B cell (primary cell): ENCODE measurements around the gene DYRK3. TPM values are rescaled to one million over a fixed set of nuclear protein-coding genes. Genes with fewer than 3 reads are reported as not detected.
"Not testable (repeated sequence)": the region's sequence is repeated elsewhere in the genome, so short reads cannot be mapped to it uniquely, and the experiment has no call there.

ENCODE experiments used
- ATAC-seq: fragments of 200-7000 bp; cut with Tn5 transposase; one replicate; pipeline ENCODE4 v1.10.0; 2021; ENCODE audit warnings: low read depth, mild to moderate bottlenecking, moderate number of reproducible peaks, moderate library complexity
- CTCF ChIA-PET: fragments of 350-600 bp; sonication (Branson Sonifier 250); formaldehyde crosslinking; loops from one replicate; lab custom pipeline; 2021; ENCODE audit warnings: antibody characterized with exemption, inconsistent platforms; lab: Charles Lee
- POLR2A ChIA-PET: fragments of 350-600 bp; sonication (Branson Sonifier 250); formaldehyde crosslinking; loops from one replicate; lab custom pipeline; 2021; ENCODE audit warnings: antibody characterized with exemption; lab: Charles Lee
- DNase-seq: peaks from one replicate; pipeline ENCODE4 v3.0.0; 2013
- H2AFZ ChIP-seq: 2 replicates; pipeline ENCODE4 v1.6.1; 2012; ENCODE audit warnings: mild to moderate bottlenecking, low read depth, low read length; ENCODE audit not compliant: insufficient read depth, poor library complexity, severe bottlenecking
- H3K27ac ChIP-seq, 2 donors: 1 replicate in 1 of 2; 2 replicates in 1 of 2; pipeline ENCODE4 v1.5.1; 2012 to 2013; ENCODE audit warnings: low read length in 2 of 2, mild to moderate bottlenecking in 2 of 2, moderate library complexity in 1 of 2
- H3K27me3 ChIP-seq, 4 experiments: fragments of 200-600 bp in 1 of 4; sonication (generic) in 1 of 4; replicated peaks in 1 of 4; 1 replicate in 2 of 4; 2 replicates in 2 of 4; pipeline versions ENCODE4 v1.6.1 to v1.7.0; 2013 to 2016; ENCODE audit warnings: low read length in 3 of 4, mild to moderate bottlenecking in 2 of 4, mixed read lengths in 1 of 4, moderate library complexity in 1 of 4; ENCODE audit not compliant: insufficient read depth in 4 of 4, control insufficient read depth in 3 of 4; ENCODE audit errors: control extremely low read depth in 1 of 4
- H3K36me3 ChIP-seq, 2 experiments: replicated peaks in 1 of 2; 1 replicate in 1 of 2; 2 replicates in 1 of 2; pipeline versions ENCODE4 v1.6.1 to v1.7.1; 2013; ENCODE audit warnings: low read length in 1 of 2; ENCODE audit not compliant: insufficient read depth in 2 of 2, control insufficient read depth in 1 of 2; ENCODE audit errors: control extremely low read depth in 1 of 2, extremely low read depth in 1 of 2
- H3K4me1 ChIP-seq, 2 donors: fragments of 200-600 bp in 1 of 2; sonication (generic) in 1 of 2; 1 replicate in 1 of 2; 2 replicates in 1 of 2; pipeline versions ENCODE4 v1.5.1 to v1.6.1; 2013 to 2017; ENCODE audit warnings: low read length in 2 of 2; ENCODE audit not compliant: control insufficient read depth in 2 of 2, insufficient read depth in 2 of 2
- H3K4me2 ChIP-seq: replicated peaks from 2 replicates; pipeline ENCODE3; 2012; ENCODE audit warnings: mild to moderate bottlenecking, low read depth, low read length; ENCODE audit not compliant: poor library complexity, severe bottlenecking
- H3K4me3 ChIP-seq, 5 experiments: fragments of 200-600 bp in 1 of 5; sonication (generic) in 1 of 5; 1 replicate in 3 of 5; 2 replicates in 2 of 5; pipeline versions ENCODE4 v1.5.1 to v1.7.0; 2011 to 2016; ENCODE audit warnings: low read length in 4 of 5, mild to moderate bottlenecking in 4 of 5, low read depth in 2 of 5, control low read depth in 1 of 5, moderate library complexity in 1 of 5; ENCODE audit not compliant: insufficient read depth in 1 of 5; ENCODE audit errors: control extremely low read depth in 1 of 5, extremely low read depth in 1 of 5
- H3K79me2 ChIP-seq: fragments of 200-600 bp; sonication (generic); one replicate; pipeline ENCODE4 v1.6.0; 2016; ENCODE audit warnings: low read length; ENCODE audit not compliant: control insufficient read depth, insufficient read depth
- H3K9ac ChIP-seq: fragments of 200-600 bp; sonication (generic); 2 replicates; pipeline ENCODE4 v1.6.1; 2017; ENCODE audit warnings: mild to moderate bottlenecking, low read length, moderate library complexity
- H3K9me3 ChIP-seq, 3 donors: one replicate each; pipeline versions ENCODE4 v1.6.1 to v1.7.1; 2013; ENCODE audit warnings: low read length in 2 of 3; ENCODE audit not compliant: control insufficient read depth in 2 of 3, insufficient read depth in 1 of 3; ENCODE audit errors: control extremely low read depth in 1 of 3
- H4K20me1 ChIP-seq: 2 replicates; pipeline ENCODE4 v1.6.0; 2012; ENCODE audit warnings: mild to moderate bottlenecking, low read length; ENCODE audit not compliant: insufficient read depth, control insufficient read depth, poor library complexity, severe bottlenecking
- H3K27ac Mint-ChIP-seq: one replicate; pipeline ENCODE4 v1.8.0; 2021; ENCODE audit warnings: mixed read lengths
- H3K27me3 Mint-ChIP-seq: one replicate; pipeline ENCODE4 v1.8.0; 2021; ENCODE audit warnings: mixed read lengths
- H3K4me1 Mint-ChIP-seq: one replicate; pipeline ENCODE4 v1.8.0; 2021; ENCODE audit warnings: mixed read lengths
- H3K4me3 Mint-ChIP-seq: one replicate; pipeline ENCODE4 v1.8.0; 2021; ENCODE audit warnings: mixed read lengths
- H3K9me3 Mint-ChIP-seq: one replicate; pipeline ENCODE4 v1.8.0; 2022; ENCODE audit warnings: mixed read lengths; ENCODE audit not compliant: insufficient read depth
- CTCF ChIP-seq: fragments of 200-600 bp; IDR thresholded peaks from one replicate; pipeline ENCODE4 v1.8.0; 2022; ENCODE audit warnings: antibody characterized with exemption, mild to moderate bottlenecking
- EZH2 ChIP-seq: IDR thresholded peaks from 2 replicates; pipeline ENCODE4 v1.6.1; 2012; ENCODE audit warnings: borderline replicate concordance, low read depth, mild to moderate bottlenecking, moderate library complexity, low read length; ENCODE audit not compliant: insufficient read depth, poor library complexity, severe bottlenecking
- WGBS: methylation state at CpG from one replicate; pipeline ENCODE4 v1.1.5; 2013; ENCODE audit warnings: missing lambda C conversion rate; ENCODE audit not compliant: insufficient coverage; 5-methylcytosine and 5-hydroxymethylcytosine counted together
- intact Hi-C: fragments of 100-400 bp; cut with micrococcal nuclease; formaldehyde crosslinking; loops from one replicate; pipeline ENCODE4 v1.10.0; 2022
- polyA plus RNA-seq: library from polyadenylated mRNA; depleted of rRNA; stranded (reverse); fragments of >200 nt; gene quantifications from 2 replicates; pipeline ENCODE4 v1.2.3, GENCODE V29; 2012
- total RNA-seq, 2 donors: library from RNA; stranded (reverse); fragments of 120-200 nt in 1 of 2; gene quantifications; 1 replicate in 1 of 2; 2 replicates in 1 of 2; pipeline versions ENCODE4 v1.2.3 to v1.2.4, GENCODE V29; 2013 to 2022

Gene DYRK3
- total and polyA plus RNA-seq, 2 donors (not counting 1 experiment from before 2014, with no cell fraction given) = 0.30 TPM; not detected in 1

GRCh38 chr1:206612129-206612876 is 23.0 kb upstream of the DYRK3 start, which contains the start of gene EIF2D:
EIF2D (minus strand) TSS chr1:206612465; CDS start chr1:206612342, 123 bp downstream.
- Mint-ChIP-seq H3K4me1 (peaks cover 19% of the 10 kb centered on the region), H3K27ac (peak within 1 kb of the TSS; percentile 96), H3K9me3 (no peaks in the 10 kb centered on the region), H3K4me3 (peak within 1 kb of the TSS; percentile 93), H3K27me3 (no peaks in the 10 kb centered on the region)
- Histone ChIP-seq H3K9me3 (no peaks in the 10 kb centered on the region), H3K4me3 (peak within 1 kb of the TSS; percentile 61 to 87 (median 86)), H3K4me1 (peaks cover 8 to 12% of the 10 kb centered on the region in 2 donors), H3K36me3 (peaks cover 0 to 16% of the 10 kb centered on the region in 2 experiments), H3K27me3 (no peaks in the 10 kb centered on the region), H3K9ac (peak within 1 kb of the TSS; percentile 99), H4K20me1 (no peaks in the 10 kb centered on the region), H2AFZ (peak within 1 kb of the TSS; percentile 99), H3K27ac (peak within 1 kb of the TSS; percentile 70 to 93), H3K4me2 (peak within 1 kb of the TSS; percentile 94), H3K79me2 (peaks cover 6% of the 10 kb centered on the region)
- 4% methylated on average over 45 of the region's 48 CpGs for WGBS
- no peak for TF ChIP-seq EZH2
- TF ChIP-seq CTCF = peak; percentile 88
- peak; percentile 100 for ATAC-seq
- ChIA-PET CTCF (interaction anchor here (0.6 to 7.2 kb wide), 31 partner anchors 10 to 1491 kb away, joined by 3 to 48 read pairs (median 4); partner anchors contain the start of genes DYRK3, FCAMR, IKBKE and RBBP5), POLR2A (interaction anchor here (0.7 to 1.5 kb wide), 7 partner anchors 23 to 310 kb away, joined by 3 to 10 read pairs (median 5); partner anchors contain the start of genes DYRK3 and FCMR)
- DNase-seq = peak; percentile 96
- intact Hi-C loops = loop anchor here (1.0 to 2.0 kb wide), 4 partner anchors 23 to 74 kb away; partner anchors contain the start of gene DYRK3

- CTCF ChIA-PET = interaction anchor here (1.5 to 13.1 kb wide), 4 partner anchors 14 to 355 kb away, joined by 3 to 217 read pairs (median 14); partner anchors contain the start of gene EIF2D
- no CpG with 5 or more reads among the region's 2 CpGs for WGBS
- not testable (repeated sequence) for H3K4me3 Mint-ChIP-seq
Measured at GRCh38 chr1:206626396-206626795, 8.9 kb upstream of the DYRK3 start.

More at GRCh38 chr1:206626396-206626795, 8.9 kb upstream of the DYRK3 start:
- H3K9me3 ChIP-seq, H3K27me3 ChIP-seq, H3K27ac Mint-ChIP-seq, H3K27ac ChIP-seq, H3K27me3 Mint-ChIP-seq, H3K4me1 Mint-ChIP-seq, H3K4me3 ChIP-seq, H3K9me3 Mint-ChIP-seq, H3K9ac ChIP-seq, H2AFZ ChIP-seq, H3K79me2 ChIP-seq, H3K36me3 ChIP-seq, H4K20me1 ChIP-seq, H3K4me1 ChIP-seq, intact Hi-C loops, DNase-seq, H3K4me2 ChIP-seq, ATAC-seq: not testable (repeated sequence)
- POLR2A ChIA-PET = interaction anchor here (0.6 to 0.7 kb wide), 2 partner anchors 150 to 981 kb away, joined by 4 to 6 read pairs; no protein-coding TSS in a partner anchor
